Muscle of back (tissue), 11 donors: ENCODE measurements around the gene USP2. TPM values are rescaled to one million over a fixed set of nuclear protein-coding genes. Genes with fewer than 3 reads are reported as not detected.
"Not testable (repeated sequence)": the region's sequence is repeated elsewhere in the genome, so short reads cannot be mapped to it uniquely, and the experiment has no call there.

ENCODE experiments used
- DNase-seq, 3 donors: peaks; one replicate each; pipeline versions ENCODE4 v3.0.0 to v3.0.0-alpha.2; 2013
- polyA plus RNA-seq, 10 donors: library from polyadenylated mRNA; unstranded; fragments of 120-200 nt; gene quantifications; one replicate each; pipeline ENCODE4 v1.2.1, GENCODE V29; 2013; ENCODE audit not compliant: insufficient read length in 10 of 10

Gene USP2
- polyA plus RNA-seq, 10 donors, result 18.1 to 66.0 (median 44.8) TPM

DNA sequence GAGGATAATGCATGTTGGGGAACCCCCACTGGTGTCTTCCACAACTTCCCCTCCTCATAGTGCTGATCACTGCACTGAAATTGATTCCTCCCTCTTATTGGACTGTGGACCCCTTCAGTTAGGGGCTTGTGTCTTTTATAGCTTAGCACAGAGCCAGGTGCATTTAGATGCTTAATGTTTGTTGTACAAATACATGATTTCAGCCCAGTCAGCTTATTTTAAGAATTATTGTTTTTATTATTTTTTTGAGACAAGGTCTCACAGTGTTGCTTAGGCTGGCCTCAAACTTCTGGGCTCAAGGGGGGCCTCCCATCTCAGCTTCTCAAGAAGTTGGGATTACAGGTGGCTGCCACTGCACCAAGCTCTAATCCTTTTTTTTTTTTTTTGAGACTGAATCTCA lies 33.2 kb upstream of the USP2 start:
- DNase-seq, result no peak

DNA sequence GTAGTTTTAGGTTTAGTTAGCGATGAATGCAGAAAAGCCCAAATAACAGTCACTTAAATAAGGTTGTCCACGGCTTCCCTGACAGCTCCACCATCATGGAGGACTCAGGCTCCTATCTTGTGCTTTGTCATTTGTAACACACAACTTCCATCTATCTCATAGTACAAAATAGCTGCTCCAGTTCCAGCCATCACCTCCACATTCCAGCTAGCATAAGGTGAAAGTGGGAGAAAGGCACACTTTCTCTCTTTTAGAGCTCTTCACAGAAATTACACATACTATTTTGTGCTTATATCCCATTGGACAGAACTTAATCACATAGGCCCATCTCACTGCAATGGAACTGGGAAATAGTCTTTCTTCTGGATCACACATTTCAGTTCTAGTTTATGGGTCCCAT lies 32.8 kb upstream of the USP2 start:
- no peak for DNase-seq

DNA sequence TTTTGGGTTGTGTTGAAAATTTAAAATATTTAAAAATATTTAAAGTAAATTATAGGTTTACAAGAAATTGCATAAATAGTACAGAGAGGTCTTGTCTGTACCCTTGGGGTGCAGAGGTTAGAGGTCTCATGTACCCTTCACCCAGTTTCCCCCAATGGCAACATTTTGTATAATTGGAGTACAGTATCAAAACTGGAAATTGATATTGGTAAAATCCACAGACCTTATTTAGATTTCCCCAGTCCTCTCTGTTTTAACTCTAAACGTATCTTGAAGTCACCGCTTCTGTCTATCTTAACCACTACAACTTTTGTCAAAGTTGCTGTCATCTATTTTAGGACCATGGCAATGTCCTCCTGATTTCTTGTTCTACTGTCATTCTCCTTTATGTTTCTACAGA lies 30.6 kb upstream of the USP2 start:
- DNase-seq, result no peak

DNA sequence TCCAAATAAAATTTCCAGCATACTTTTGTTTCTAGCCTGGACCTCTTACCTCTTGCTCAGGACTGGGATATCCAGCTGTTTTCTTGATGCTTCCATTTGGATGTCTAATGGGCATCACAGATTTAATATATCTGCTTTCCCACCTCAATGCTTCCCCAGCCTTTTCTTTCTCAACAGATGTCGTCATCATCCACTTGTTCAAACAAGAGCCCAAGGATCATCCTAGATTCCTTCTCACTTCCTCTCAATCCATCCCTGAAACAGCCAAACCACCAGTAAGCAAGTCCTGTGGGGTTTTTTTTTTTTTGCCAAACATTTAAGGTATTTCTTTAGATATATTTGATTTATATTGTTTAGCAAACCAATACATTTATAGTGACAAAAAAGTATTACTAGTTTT lies 29.0 kb upstream of the USP2 start:
- no peak for DNase-seq

DNA sequence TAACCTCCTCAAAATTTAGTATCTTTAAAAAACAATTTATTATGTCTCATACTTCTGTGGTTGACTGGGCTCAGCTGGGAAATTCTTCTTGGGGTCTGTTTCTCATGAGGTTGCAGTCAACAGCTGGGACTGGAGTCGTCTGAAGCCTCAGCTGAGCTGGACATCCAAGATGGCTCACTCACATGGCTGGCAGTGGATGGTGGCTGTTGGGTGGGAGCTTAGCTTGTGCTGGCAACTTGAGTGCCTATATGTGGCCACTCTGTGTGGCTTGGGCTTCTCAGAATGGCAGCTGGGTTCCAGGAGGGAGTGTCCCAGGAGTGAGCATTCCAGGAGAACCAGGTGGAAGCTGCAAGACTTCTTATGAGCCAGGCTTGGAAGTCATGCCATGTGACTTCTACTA lies 28.2 kb upstream of the USP2 start:
- no peak for DNase-seq

DNA sequence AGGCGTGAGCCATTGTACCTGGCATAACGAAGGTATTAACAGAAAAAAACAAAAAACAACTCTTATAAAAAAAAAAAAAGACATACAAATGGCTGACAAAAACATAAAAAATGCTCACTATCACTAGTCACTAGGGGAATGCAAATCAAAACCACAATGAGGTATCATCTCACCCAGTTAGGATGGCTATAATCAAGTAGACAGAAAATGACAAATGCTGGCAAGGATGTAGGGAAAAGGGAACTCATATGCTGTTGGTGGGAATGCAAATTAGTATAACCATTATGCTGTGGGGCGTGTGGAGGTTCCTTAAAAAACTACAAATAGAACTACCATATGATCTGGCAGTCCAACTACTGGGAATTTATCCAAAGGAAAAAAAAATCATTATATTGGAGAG lies 24.5 kb upstream of the USP2 start:
- no peak for DNase-seq

DNA sequence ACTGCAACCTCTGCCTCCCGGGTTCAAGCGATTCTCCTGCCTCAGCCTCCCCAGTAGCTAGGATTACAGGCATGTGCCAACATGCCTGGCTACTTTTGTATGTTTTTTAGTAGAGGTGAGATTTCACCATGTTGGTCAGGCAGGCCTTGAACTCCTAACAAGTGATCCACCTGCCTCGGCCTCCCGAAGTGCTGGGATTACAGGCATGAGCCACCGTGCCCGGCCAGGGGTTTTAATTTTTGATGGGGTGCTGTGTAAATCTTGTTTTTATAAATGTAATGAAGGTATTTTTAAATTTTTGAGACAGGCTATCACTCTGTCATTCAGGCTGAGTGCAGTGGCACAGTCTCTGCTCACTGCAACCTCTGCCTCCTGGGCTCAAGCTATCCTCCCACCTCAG lies 24.0 kb upstream of the USP2 start:
- DNase-seq, result not testable (repeated sequence)

DNA sequence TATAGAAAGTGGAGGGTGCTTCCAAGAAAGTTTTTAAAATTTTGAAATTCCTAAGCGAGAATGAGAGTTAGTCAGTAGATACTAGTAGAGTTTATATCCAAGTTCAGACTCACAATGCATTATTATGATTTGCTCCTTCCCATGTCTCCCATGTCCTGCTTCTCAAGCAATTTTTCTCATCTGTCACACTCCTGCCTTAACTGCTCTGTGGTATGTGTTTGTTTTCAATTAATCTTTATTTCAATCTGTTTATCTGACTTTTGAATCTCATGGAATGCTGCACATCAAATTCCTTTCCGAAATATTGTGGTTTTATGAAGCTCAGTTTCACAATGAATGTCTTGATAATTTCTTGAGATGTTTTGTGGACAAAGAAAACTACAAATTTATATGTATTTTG lies 23.4 kb upstream of the USP2 start:
- DNase-seq, result no peak

DNA sequence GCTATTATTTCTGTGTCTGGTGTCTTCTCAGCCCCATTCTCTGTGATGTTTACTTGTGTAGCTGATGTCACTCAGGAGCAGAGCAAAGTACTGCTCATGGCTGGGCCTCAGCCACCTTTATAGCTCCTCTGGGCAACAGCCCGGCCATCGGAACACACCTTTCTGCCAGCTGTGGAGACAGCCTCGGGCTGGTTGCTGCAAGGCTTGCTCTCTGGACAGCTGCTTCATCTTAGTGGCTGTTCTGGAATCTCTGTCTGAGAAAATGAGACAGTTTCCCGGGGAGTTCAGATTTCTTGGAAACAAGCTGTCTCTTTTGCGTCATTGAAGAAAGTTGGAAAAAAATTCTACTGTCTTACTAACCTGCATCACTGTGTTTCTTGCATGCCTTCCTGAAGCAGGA lies 21.5 kb upstream of the USP2 start:
- DNase-seq, result peak in 2 of 3 donors; percentile 49 to 71

DNA sequence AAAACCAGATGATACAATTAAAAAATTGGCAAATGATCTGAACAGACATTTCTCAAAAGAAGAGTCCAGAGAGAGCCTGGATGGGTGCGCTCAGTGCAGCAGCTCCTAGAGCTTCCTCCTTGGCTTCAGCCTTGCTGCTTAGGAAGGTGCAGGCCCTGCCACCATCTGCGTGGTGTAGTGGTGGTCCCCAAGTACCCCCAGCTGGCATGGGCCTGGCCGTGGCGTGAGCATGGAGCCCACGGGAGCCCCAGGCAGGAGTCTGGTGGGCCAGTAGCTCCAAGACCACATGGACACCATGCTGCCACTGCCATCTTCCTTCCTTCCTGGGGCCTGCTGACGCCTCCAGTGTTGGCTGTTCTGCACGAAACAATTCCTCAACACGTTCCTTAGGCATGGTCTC lies 21.0 kb upstream of the USP2 start:
- no peak for DNase-seq

DNA sequence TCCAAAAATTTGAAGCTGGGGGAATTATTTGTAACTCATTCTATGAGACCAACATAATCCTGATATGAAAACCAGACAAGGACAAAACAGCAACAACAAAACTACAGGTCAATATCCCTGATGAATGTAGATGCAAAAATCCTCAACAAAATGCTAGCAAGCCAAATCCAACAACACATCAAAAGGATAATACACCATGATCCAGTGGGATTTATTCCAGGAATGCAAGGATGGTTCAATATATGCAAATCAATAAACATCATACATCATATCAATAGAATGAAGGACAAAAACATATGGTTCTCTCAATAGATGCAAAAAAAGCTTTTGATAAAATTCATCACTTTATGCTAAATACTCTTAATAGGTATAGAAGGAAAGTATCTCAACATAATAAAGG lies 19.4 kb upstream of the USP2 start:
- DNase-seq, result no peak

DNA sequence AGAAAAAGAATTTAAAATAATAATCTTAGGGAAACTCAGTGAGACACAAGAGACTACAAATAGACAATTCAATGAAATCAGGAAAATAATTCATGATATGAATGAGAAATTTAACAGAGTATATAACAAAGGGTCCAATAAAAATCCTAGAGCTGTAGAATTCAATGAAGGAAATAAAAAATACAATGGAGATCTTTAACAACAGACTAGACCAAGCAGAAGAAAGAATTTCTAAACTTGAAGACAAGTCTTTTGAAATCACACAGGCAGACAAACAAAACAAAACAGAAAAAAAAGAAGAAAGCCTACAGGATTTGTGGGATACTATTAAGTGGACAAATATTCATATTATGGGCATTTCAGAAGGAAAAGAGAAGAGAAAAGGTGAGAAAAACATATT lies 16.2 kb upstream of the USP2 start:
- DNase-seq, result no peak

DNA sequence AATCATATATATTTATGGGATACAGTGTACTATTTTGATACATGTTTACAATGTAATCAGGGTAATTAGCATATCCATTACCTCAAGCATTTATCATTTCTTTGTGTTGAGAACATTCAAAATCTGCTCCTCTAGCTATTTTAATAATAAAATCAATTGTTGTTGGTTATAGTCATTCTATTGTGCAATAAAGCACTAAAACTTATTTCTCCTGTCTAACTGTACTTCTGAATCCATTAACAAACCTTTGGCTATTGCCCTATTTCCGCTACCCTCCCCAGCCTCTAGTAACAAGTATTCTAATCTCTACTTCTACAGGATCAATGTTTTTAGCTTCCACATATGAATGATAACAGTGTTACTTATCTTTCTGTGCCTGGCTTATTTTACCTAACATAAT lies 15.3 kb upstream of the USP2 start:
- DNase-seq, result no peak

DNA sequence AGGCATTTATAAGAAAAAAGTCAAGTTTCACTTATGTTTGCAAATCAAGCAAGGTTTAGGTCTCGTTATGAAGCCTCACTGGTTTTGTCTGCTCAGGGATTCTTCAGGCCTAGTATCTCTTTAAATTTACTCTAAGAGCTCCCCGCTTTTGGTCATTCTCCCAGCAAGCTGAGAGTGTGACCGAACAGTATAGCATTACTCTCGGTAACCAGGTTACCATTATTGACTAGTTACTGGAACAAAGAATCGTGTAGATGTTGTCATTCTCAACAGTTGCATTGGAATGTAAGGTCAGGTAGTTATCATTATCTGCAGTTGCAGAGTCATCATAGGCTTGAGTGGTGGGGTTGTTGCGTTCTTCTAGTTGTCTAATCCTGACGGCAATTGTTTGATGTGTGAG lies 9.8 kb upstream of the USP2 start:
- DNase-seq, result no peak

DNA sequence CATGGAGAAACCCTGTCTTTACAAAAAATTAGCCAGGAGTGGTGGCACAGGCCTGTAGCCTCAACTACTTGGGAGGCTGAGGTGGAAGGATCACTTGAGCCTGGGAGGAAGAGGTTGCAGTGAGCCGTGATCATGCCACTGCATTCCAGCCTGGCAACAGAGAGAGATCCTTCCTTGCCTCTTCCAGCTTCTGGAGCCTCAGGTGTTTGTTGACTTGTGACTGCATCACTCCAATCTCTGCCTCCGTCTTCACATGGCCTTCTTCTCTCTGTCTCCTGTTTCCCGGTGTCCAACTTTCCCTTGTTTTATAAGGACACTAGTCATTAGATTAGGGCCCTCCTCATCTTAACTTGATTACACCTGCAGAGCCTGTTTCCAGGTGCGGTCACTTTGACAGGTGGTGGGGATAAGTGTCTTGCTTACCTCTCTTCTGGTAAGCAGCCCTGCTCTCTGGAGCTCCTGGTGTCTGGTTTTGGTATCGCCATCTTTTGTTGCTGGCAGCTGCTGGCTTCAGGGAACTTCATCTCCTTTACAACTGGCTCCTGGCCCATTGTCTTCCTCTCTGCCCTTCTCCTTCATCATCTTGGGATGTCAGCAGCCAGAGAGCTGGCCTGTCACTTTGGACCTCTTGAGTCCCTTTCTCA lies 8.2 kb upstream of the USP2 start:
- no peak for DNase-seq

DNA sequence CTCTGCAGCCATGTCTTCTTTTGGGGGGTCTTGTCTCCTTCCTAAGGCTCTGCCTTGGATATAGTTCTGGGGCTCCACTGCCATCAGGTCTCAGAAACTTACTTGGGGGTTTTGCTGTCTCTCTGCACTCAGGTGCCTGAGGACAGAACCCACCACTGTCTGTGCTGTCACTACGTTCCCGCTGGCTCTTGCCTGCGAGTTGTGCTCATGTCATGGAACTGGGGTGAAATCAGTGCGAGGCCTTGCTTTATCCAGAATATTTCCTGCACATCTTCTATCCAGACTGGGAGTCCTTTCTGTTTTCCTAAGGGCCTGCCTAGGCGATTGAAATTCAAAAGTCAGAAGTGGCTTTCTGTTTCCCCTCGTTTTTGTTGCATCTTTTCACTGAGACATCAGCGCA lies 6.6 kb upstream of the USP2 start:
- no peak for DNase-seq

DNA sequence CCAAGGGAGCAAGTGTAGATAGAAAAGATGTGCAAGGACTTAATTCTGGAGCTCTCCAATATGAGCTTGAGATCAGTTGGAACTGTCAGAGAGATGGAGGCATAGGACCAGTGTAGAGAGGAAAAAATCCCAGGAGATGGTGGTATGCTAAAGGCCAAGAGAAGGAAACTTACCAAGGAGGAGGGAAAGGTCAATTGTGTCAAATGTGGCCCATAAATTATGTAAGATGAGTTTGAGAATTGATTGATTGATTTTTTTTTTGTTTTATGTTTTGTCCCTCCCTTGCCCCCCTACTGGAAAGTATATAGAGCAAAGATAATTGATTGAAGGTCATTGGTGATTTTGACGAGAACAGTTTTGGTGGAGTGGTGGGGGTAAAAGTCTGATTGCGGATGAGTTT lies 2.8 kb upstream of the USP2 start:
- no peak for DNase-seq

DNA sequence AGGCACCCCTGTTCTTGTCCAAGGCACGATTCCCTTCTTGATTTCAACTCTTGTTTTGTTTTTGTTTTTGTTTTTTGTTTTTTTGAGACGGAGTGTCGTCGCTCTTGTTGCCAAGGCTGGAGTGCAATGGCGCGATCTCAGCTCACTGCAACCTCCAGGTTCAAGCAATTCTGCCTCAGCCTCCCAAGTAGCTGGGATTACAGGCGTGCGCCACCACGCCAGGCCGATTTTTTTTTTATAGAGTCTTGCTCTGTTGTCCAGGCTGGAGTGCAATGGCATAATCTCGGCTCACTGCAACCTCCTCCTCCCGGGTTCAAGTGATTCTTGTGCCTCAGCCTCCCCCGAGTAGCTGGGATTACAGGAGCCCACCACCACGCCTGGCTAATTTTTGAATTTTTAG lies 1.0 kb upstream of the USP2 start:
- not testable (repeated sequence) for DNase-seq

DNA sequence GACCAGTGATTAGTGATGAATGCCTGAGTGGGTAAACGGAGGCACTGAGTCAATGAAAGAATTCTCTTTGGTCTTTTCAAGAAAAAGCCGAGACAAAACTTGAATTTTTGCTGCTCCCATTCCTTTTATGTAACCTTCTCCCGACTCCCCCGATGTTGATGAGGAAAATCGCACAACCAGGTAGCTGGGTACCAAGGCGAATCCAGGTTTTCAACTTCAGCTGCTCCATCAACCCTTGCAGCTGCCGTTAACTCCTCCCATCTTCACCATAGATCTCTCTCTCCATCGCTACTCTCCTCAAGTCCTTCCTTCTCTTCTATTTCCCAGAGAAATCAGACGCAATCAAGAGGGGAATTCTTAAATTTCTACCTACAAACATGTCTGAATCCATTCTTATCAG lies 611 bp upstream of the USP2 start:
- DNase-seq, result no peak

DNA sequence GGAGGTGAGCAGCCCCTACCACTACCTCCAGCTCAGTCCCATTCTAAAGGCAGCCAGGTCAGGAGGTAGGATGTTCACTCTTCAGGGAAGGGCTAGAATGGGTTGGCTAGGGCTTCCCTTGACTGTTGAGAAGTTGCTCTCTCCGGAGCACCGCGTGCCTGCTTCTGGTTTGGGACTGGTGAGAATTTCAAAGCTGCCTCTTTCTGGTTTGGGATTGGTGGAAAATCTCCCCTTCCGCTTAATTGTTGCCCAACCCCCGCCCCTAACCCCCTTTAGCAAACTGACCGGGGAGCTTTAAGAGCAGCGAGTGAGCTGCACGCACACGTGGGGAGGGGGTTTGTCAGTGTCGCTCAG lies 686 bp downstream of the USP2 start:
- no peak for DNase-seq

DNA sequence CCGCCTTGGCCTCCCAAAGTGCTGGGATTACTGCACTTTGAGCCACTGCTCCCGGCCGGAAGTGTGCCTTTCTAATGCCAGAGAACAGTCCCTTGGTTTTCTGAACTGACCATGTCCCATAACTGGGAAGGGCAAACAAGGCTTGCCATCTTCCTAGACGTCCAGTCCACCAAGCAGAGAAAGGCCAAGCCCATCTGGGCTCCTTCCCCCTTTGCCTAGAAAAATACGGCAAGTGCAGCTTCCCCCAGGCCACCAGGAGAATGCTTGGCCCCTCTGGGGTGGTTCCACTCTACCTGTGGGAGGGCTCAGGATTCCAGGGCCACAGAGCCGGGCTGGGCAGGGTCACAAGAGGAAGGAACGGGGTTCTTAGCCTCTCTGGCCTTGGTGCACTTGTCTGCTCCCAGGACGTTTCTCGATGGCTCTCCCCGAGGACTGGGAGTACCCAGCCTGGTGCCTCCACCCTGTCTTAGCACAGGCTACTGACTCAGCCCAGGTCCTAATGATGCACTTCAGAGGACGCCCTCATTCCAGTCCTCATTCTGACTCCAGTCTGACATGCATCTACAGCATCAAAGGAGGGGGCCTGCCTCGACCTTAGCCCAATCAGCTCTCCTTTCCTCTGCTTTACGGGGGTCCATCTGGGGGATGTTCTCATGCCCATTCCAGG lies 1.2 kb downstream of the USP2 start:
- DNase-seq, result no peak

DNA sequence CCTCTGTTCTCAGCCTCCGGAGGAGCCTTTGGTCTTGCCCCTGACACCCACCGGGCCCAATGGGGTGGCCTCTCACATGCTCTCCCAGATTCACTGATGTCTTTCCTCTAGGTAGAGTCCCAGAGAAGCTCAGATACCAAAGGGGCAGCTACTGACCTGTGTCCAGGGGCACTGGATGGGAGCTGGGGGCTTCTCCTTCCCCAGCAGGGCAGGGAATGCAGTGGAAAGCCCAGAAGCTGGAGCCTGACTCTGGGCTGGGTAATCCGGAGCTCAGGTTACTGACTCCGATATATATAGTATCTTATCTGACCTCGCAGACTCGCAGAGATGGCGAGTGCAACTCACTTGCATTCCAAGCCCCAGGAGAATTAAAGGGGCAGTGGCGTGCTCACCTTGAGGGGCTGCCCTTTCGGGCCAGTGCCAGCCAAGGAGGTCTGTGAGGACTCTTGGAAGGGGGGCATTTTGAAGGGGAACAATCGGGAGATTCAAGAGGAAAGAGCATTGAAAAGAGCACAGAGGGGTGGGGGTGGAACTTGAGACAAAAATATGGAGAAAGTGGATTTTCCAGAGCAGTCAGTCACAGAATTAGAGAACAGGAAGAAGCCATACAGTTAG lies 2.5 kb downstream of the USP2 start:
- DNase-seq, result peak in 1 of 3 donors; percentile 34

DNA sequence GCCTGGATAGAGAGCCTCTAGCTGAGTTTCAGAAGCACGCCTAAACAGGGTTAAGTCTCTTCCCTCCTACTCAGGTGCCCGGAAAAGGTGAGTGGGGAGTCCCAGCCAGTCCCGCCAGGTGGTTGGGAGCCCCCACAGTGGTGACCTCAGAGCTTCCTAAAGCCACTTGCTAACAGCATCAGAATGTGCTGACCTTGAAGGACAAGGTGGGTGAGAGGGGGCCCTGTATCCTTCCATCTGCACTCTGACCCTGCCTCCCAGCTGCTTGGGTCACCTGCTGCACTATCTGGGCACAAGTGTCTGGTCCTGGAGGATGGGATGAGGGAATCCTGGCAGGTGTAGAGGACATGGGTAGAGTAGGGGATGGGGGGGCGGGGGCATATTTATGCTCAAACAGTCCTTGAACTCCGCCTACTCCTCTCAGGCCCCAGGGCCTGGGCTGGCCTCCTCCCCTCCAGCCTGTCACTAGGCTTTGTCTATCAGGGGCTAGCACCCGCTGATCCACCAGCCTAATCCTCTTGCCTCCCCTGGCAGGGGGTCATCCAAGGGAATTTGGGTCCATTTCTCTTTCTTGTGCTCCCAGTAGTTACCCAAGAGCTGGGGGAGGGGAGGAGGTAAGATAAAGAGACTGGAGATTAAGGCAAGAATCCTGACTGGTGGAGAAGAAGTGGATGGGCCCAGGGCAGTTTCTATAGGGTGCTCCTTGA lies 3.4 kb downstream of the USP2 start:
- DNase-seq, result no peak
